ENCODE results near the gene NUP214.
"Not testable (repeated sequence)": the region's sequence is repeated elsewhere in the genome, so short reads cannot be mapped to it uniquely, and the experiment has no call there.

NUP214 gene

GRCh38 chr9:131233556-131233955 lies 108.2 kb downstream of the NUP214 start:
- no peak for DNase-seq (ENCODE audit: low read depth, low spot score)

DNA sequence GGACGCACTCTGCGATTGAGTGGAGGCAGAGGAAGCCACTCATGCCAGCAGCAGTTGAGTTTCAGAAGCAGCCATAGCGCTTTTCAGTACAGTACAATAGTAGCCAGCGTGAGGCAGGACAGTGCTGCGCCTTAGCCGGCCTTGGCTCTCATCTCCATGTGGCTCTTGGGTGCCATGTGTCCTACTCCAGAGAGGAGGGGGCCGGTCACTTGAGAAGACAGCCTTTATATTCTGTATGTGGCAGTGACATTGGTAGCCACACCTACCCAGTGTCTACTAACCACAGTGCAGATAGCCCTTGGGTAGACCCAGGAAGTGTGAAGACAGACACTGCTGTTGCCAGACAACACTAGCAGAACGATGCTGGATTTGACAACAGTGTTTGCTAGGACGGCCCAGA lies 108.6 kb downstream of the NUP214 start:
- DNase-seq (ENCODE audit: low read depth, low spot score), result no peak

- DNase-seq (ENCODE audit: low read depth, low spot score), result no peak
Observed at GRCh38 chr9:131234799-131235479, 109.6 kb downstream of the NUP214 start.

- no peak for DNase-seq (ENCODE audit: low read depth, low spot score)
Observed at GRCh38 chr9:131235480-131235851, 110.1 kb downstream of the NUP214 start.

DNA sequence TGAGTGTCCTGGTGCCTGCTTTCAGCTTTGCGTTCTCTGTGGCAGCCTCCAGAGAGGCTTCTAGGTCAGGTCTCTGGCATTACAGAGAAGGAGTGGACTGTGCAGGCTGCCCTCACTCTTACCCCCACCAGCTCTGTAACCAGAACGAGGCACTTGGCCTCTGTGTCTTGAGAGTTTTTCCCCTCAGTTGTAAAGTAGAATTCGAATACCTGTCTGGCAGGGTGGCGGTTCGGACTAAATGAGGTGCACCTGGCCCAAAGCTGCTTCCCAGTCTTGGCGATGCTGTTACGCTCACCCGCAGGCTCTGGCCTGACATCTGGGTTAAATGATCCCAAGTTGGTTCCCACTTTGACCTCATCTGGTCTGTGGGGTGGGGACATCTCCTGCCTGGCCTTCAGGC lies 110.8 kb downstream of the NUP214 start:
- no peak for DNase-seq (ENCODE audit: low read depth, low spot score)

DNA sequence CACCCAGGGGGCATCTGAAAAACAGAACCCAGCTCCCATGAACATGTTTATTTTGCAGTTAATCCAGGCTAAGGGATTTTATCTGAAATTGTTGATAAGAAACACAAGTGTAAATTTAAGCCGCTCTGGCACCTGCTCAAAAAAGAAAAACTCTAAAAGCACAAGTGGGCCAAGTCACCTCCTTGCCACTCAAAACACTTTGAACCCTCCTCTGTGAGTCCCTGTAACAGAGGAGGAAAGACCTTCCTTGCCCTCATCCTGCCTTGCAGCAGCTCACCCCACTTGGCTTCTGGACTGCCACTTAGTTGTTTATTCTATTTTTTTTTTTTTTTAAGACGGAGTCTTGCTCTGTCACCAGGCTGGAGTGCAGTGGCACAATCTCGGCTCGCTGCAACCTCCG lies 111.4 kb downstream of the NUP214 start:
- no peak for DNase-seq (ENCODE audit: low read depth, low spot score)

DNA sequence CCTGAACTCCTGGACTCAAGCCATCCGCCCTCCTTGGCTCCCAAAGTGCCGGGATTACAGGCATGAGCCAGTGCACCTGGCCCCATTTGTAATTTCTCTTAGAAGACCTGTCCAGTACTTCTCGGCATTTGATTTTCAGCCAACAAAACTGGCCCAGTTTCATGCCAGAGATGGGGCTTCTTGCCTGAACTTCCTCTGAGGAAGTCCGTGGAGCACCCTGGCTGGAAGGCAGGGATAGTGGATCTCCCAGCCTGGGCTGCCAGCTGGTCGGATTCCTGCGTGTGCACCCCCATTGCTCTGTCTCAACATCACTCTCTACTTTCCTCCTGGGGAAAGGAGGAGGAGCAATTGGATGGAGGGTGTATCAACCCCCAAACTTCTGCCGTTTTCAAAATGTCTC lies 111.9 kb downstream of the NUP214 start:
- no peak for DNase-seq (ENCODE audit: low read depth, low spot score)

DNA sequence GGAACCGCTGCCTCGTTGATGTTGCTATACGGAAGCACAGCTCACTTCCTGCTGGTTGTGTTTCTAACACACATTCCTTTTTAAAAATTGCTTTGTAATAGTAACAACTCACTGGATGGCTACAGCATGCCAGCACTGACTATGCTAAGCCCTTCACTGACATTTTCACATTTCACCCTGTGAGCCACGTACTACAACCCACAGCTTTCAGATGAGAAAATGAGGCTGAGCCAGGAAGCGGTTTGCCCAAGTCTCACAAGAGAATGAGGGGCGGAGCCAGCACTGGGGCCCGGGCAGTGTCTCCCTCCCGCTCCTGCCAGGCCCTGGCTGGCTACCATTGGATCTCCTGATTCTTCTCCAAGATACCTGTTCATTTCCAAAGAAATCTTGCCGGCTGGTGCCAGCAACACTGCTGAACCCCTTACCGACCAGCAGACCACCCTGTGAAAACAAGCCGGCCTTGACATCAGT lies 112.6 kb downstream of the NUP214 start:
- no peak for DNase-seq (ENCODE audit: low read depth, low spot score)

DNA sequence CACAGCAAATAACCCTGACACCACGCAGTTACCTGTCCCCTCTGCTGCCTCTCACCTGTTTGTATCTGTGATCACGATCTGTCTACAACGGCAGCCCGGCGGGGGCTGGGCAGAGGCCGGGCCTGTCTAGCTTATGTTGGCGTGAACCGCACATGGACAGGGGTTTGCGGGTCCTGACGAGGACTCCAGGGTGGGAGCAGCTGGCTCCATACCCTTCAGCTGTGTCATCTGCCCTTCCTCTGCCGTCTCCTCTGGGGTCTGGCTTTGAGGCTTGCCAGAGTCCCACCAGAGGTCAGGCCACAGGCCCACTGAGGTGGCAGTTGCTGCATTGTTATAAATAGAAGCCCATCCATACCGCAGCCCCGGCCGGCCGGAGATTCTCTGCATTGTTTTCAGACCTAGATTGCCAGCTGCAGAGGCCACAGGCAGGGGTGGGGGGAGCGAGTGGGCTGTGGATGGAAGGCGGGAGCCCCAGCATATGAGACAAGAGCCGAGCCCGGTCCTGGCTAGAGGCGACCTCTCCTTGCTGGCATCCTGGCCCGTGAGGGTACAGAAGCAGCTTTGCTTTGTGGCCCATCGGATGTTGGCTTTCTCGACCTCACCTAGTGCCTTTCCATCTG lies 113.1 kb downstream of the NUP214 start:
- DNase-seq (ENCODE audit: low read depth, low spot score), result no peak

DNA sequence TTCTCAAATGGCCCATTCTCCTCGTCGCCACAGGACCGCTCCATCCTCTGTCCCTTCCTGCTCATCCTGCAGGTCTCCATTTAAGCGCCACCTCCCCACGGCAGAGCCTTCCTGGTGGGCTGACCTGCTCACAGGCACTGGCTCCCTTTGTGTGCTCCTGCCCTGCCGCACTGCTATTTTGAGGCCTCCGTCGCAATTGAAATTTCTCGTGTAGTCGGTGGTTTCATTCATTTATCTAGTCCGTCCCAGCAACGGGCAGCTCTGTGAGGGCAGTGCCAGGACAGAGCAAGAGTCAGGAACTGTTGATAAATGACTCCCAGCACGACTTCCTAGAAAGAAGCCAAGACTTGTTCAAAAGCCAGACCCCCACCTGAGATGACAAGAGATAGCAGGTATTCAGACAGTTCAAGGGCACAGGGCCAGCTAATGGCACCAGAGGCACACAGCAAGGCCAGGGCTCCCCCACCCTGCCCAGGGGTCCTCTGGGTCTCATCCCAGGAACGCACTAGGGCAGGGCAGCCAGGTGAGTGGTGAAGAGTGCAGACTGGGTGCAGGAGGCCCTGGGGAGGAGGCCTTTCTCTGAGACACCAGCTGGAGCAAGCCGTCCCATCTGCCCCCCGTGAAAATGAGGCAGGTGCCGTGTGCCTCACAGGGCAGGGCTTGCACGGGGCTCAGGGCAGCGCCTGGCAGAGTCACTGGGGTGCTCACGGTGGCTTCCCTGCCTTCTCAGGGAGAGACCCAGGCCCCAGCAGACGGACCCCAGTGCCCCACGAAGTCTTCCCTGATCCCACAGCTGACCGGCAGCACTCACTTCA lies 114.0 kb downstream of the NUP214 start:
- no peak for DNase-seq (ENCODE audit: low read depth, low spot score)

GRCh38 chr9:131240047-131240921 lies 114.9 kb downstream of the NUP214 start:
- DNase-seq (ENCODE audit: low read depth, low spot score), result no peak

DNA sequence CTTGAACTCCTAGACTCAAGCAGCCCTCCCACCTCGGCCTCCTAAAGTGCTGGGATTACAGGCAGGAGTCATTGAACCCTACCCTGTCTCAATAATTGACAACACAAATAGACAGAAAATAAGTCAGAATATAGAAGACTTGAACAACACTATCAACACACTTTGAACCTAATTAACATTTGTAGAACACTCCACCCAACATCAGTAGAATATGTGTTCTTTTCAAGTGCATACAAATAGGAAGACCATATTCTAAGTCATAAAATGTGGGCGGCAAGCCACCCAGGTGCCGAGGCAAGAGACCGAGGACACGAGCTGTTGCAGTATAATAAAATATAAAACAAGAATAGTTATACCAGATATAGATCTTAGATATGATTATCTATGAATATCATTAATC lies 118.9 kb downstream of the NUP214 start:
- DNase-seq (ENCODE audit: low read depth, low spot score), result not testable (repeated sequence)

DNA sequence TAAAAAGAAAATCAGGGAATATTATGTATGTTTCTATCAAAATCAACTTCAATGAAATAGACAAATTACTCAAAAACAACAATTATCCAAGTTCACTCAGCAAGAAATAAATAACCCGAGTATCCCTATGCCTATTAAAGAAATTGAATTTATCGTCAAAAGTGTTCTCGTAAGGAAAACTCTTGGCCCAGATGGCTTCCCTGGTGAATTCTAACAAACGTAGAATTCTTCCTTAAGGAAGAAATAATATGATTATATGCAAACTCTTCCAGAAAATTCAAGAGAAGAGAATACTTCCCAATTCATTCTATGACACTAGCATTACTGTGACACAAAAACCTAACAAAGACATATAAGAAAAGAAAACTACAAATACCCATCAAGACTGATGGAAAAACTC lies 121.2 kb downstream of the NUP214 start:
- no peak for DNase-seq (ENCODE audit: low read depth, low spot score)

DNA sequence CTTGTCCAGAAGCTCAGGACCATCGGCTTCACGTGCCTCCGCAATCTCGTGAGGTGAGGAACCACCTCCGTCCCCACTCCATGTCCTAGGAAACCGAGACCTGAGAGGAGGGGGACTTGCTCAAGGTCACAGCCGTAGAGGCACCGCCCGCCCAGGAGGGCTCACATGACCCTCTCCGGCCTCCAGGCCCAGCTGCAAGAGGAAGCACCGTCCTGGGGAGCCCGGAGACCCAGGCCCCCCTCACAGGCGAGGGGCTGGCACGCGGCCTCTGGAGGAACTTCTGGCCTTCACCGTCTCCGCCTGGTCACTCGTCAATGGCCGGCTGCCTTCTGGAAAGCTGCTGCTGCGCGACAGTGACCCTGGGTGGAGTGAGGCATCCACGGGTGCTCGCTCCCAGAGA lies 126.7 kb downstream of the NUP214 start:
- DNase-seq (ENCODE audit: low read depth, low spot score), result no peak

- DNase-seq (ENCODE audit: low read depth, low spot score), result no peak
Observed at GRCh38 chr9:131253891-131254491, 128.6 kb downstream of the NUP214 start.

DNA sequence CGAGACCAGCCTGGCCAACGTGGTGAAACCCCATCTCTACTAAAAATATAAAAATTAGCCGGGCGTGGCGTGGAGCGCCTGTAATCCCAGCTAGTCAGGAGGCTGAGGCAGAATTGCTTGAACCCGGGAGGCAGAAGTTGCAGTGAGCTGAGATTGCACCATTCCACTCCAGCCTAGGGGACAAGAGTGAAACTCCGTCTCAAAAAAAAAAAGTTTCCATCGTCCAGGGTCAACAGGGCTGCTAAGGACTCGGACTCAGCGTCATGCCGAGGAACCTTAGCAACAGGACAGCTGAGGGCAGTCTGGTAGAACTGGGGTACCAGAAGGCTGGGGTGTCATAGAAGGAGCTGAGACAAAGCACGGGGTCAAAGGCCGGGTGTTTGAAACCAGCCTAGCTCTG lies 129.2 kb downstream of the NUP214 start:
- DNase-seq (ENCODE audit: low read depth, low spot score), result no peak

GRCh38 chr9:131255676-131256197 lies 130.4 kb downstream of the NUP214 start:
- no peak for DNase-seq (ENCODE audit: low read depth, low spot score)

DNA sequence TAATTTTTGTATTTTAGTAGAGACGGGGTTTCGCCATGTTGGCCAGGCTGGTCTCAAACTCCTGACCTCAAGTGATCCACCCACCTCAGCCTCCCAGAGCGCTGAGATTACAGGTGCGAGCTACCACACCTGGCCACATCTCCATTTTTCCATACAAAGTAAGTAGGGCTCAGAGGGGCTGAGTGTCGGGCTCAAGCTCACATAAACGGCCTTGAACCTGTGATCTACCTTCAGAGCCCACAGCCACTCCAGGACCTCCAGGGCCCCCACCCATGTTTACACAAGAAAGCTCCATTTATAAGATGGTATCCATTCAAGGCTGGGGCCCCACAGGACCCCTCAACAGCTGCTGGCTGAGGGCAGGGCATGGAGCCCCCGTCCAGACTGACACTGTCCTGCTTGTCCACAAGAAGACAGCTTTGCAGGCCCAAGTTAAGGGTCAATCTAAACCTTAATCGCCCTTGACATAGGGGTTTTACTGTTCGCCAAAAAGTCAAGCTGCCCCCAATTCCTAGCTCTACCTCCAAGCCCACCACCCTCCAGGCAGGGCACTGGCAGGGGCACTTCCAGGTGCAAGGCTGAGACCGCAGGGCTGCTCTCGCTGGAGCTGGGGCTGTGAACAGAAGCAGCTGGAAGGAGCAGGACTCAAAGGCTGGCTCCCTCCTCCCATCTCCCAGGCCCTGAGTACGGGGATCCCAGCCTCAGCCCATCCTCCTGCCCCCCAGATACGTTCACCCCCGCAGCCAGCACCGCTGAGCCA lies 132.1 kb downstream of the NUP214 start:
- no peak for DNase-seq (ENCODE audit: low read depth, low spot score)

GRCh38 chr9:131258186-131258585 lies 132.8 kb downstream of the NUP214 start:
- DNase-seq (ENCODE audit: low read depth, low spot score), result no peak

- DNase-seq (ENCODE audit: low read depth, low spot score), result no peak
Observed at GRCh38 chr9:131258698-131259431, 133.5 kb downstream of the NUP214 start.
